ENCODE measurements around the gene CHD1.

DNA sequence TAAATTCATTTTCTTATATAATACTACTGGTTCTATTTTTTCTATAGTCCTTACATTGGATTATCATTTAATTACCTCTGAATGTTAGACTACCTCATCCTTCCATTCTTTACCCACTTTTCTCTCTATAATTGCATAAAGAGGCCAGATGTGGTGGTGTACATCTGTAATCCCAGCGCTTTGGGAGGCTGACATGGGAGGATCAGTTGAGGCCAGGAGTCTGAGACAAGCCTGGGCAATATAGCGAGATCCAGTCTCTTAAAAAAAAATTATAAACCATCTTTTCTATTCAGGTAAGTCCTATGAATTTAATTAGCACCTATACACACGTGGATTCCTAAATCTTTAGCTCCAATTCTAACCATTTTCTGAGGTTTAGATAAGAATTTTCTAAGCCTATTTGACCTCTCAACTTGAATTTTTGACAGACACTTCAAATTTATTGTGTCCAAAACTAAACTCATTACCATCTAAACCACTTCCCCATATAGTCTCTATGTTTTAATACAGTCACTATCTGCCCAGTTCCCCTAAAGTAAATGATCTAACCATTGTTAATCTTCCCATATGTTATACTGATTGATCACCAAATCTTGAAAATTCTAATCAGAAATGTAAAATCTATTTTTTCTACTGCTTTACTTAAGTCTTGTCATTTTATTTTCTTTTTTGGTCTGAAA, 33.0 kb upstream of the CHD1 start:
- TF ChIP-seq CTCF (IDR thresholded peaks at IDR 0.05) (no peak), POLR2A (IDR thresholded peaks at IDR 0.05) (no peak), POLR2AphosphoS5 (IDR thresholded peaks at IDR 0.05) (no peak)

Measured in prostate gland (tissue), 2 donors.